ENCODE results near the gene APLNR.
"Not testable (repeated sequence)": the region's sequence is repeated elsewhere in the genome, so short reads cannot be mapped to it uniquely, and the experiment has no call there.

Gene APLNR

GRCh38 chr11:57237204-57237681, at the start of gene APLNR:
TSS of gene APLNR (minus strand) at chr11:57237250. CDS start at chr11:57237004, 246 bp downstream.
- Histone ChIP-seq H3K36me3 (ENCODE audit: control insufficient read depth in 2 of 2, insufficient read depth in 2 of 2, low read length in 2 of 2) (no peaks in the 10 kb centered on the region), H3K9ac (ENCODE audit: low read depth in 1 of 2, low read length in 2 of 2) (no peak within 1 kb of the TSS), H3K27me3 (ENCODE audit: control insufficient read depth in 2 of 2, insufficient read depth in 2 of 2, low read length in 2 of 2) (no peaks in the 10 kb centered on the region), H3K4me1 (ENCODE audit: control insufficient read depth in 2 of 2, insufficient read depth in 2 of 2, low read length in 2 of 2) (no peaks in the 10 kb centered on the region), H3K27ac (ENCODE audit: low read depth in 2 of 2, low read length in 2 of 2) (no peak within 1 kb of the TSS), H3K9me3 (ENCODE audit: control insufficient read depth in 2 of 2, low read length in 2 of 2) (no peaks in the 10 kb centered on the region), H3K4me3 (ENCODE audit: low read length in 2 of 2) (no peak within 1 kb of the TSS)

- Histone ChIP-seq H3K4me3 (ENCODE audit: low read length in 2 of 2) (no peak overlapping the region), H3K9ac (ENCODE audit: low read depth in 1 of 2, low read length in 2 of 2) (no peak overlapping the region), H3K4me1 (ENCODE audit: control insufficient read depth in 2 of 2, insufficient read depth in 2 of 2, low read length in 2 of 2) (peaks cover 7 to 8% of the 10 kb centered on the region in 2 donors), H3K27me3 (ENCODE audit: control insufficient read depth in 2 of 2, insufficient read depth in 2 of 2, low read length in 2 of 2) (no peaks in the 10 kb centered on the region), H3K9me3 (ENCODE audit: control insufficient read depth in 2 of 2, low read length in 2 of 2) (no peaks in the 10 kb centered on the region), H3K27ac (ENCODE audit: low read depth in 2 of 2, low read length in 2 of 2) (no peak overlapping the region), H3K36me3 (ENCODE audit: control insufficient read depth in 2 of 2, insufficient read depth in 2 of 2, low read length in 2 of 2) (no peaks in the 10 kb centered on the region)
These were observed 46.4 kb upstream of the APLNR start for GRCh38 chr11:57283231-57283990.

- not testable (repeated sequence) for H3K9me3 ChIP-seq (ENCODE audit: control insufficient read depth in 2 of 2, low read length in 2 of 2); H3K27me3 ChIP-seq (ENCODE audit: control insufficient read depth in 2 of 2, insufficient read depth in 2 of 2, low read length in 2 of 2); H3K9ac ChIP-seq (ENCODE audit: low read depth in 1 of 2, low read length in 2 of 2); H3K27ac ChIP-seq (ENCODE audit: low read depth in 2 of 2, low read length in 2 of 2); H3K36me3 ChIP-seq (ENCODE audit: control insufficient read depth in 2 of 2, insufficient read depth in 2 of 2, low read length in 2 of 2); H3K4me3 ChIP-seq (ENCODE audit: low read length in 2 of 2)
- peaks cover 10 to 18% of the 10 kb centered on the region in 2 donors for H3K4me1 ChIP-seq (ENCODE audit: control insufficient read depth in 2 of 2, insufficient read depth in 2 of 2, low read length in 2 of 2)
These were observed 44.5 kb upstream of the APLNR start for GRCh38 chr11:57281546-57281945.

- Histone ChIP-seq H3K9me3 (ENCODE audit: control insufficient read depth in 2 of 2, low read length in 2 of 2) (no peaks in the 10 kb centered on the region), H3K36me3 (ENCODE audit: control insufficient read depth in 2 of 2, insufficient read depth in 2 of 2, low read length in 2 of 2) (no peaks in the 10 kb centered on the region), H3K4me1 (ENCODE audit: control insufficient read depth in 2 of 2, insufficient read depth in 2 of 2, low read length in 2 of 2) (peaks cover 10 to 18% of the 10 kb centered on the region in 2 donors), H3K27ac (ENCODE audit: low read depth in 2 of 2, low read length in 2 of 2) (no peak overlapping the region), H3K4me3 (ENCODE audit: low read length in 2 of 2) (no peak overlapping the region), H3K9ac (ENCODE audit: low read depth in 1 of 2, low read length in 2 of 2) (no peak overlapping the region), H3K27me3 (ENCODE audit: control insufficient read depth in 2 of 2, insufficient read depth in 2 of 2, low read length in 2 of 2) (no peaks in the 10 kb centered on the region)
These were observed 42.1 kb upstream of the APLNR start for GRCh38 chr11:57279116-57279515.

GRCh38 chr11:57278721-57279095, 41.7 kb upstream of the APLNR start:
- Histone ChIP-seq H3K9me3 (ENCODE audit: control insufficient read depth in 2 of 2, low read length in 2 of 2) (no peaks in the 10 kb centered on the region), H3K27me3 (ENCODE audit: control insufficient read depth in 2 of 2, insufficient read depth in 2 of 2, low read length in 2 of 2) (no peaks in the 10 kb centered on the region), H3K36me3 (ENCODE audit: control insufficient read depth in 2 of 2, insufficient read depth in 2 of 2, low read length in 2 of 2) (no peaks in the 10 kb centered on the region), H3K9ac (ENCODE audit: low read depth in 1 of 2, low read length in 2 of 2) (no peak overlapping the region), H3K27ac (ENCODE audit: low read depth in 2 of 2, low read length in 2 of 2) (no peak overlapping the region), H3K4me3 (ENCODE audit: low read length in 2 of 2) (no peak overlapping the region), H3K4me1 (ENCODE audit: control insufficient read depth in 2 of 2, insufficient read depth in 2 of 2, low read length in 2 of 2) (peaks cover 10 to 16% of the 10 kb centered on the region in 2 donors)

- peaks cover 0 to 4% of the 10 kb centered on the region in 2 donors for H3K9me3 ChIP-seq (ENCODE audit: control insufficient read depth in 2 of 2, low read length in 2 of 2)
- no peaks in the 10 kb centered on the region for H3K36me3 ChIP-seq (ENCODE audit: control insufficient read depth in 2 of 2, insufficient read depth in 2 of 2, low read length in 2 of 2)
- H3K4me3 ChIP-seq (ENCODE audit: low read length in 2 of 2), result peak overlapping the region; percentile 5 to 53
- H3K27ac ChIP-seq (ENCODE audit: low read depth in 2 of 2, low read length in 2 of 2), result peak overlapping the region; percentile 15 to 52
- H3K27me3 ChIP-seq (ENCODE audit: control insufficient read depth in 2 of 2, insufficient read depth in 2 of 2, low read length in 2 of 2), result no peaks in the 10 kb centered on the region
- peak overlapping the region in 1 of 2 donors; percentile 1 for H3K9ac ChIP-seq (ENCODE audit: low read depth in 1 of 2, low read length in 2 of 2)
- peaks cover 10 to 12% of the 10 kb centered on the region in 2 donors for H3K4me1 ChIP-seq (ENCODE audit: control insufficient read depth in 2 of 2, insufficient read depth in 2 of 2, low read length in 2 of 2)
These were observed 41.0 kb upstream of the APLNR start for GRCh38 chr11:57277845-57278720.

- H3K9ac ChIP-seq (ENCODE audit: low read depth in 1 of 2, low read length in 2 of 2), result no peak overlapping the region
- no peaks in the 10 kb centered on the region for H3K36me3 ChIP-seq (ENCODE audit: control insufficient read depth in 2 of 2, insufficient read depth in 2 of 2, low read length in 2 of 2)
- peaks cover 10 to 11% of the 10 kb centered on the region in 2 donors for H3K4me1 ChIP-seq (ENCODE audit: control insufficient read depth in 2 of 2, insufficient read depth in 2 of 2, low read length in 2 of 2)
- H3K27me3 ChIP-seq (ENCODE audit: control insufficient read depth in 2 of 2, insufficient read depth in 2 of 2, low read length in 2 of 2), result no peaks in the 10 kb centered on the region
- peaks cover 0 to 4% of the 10 kb centered on the region in 2 donors for H3K9me3 ChIP-seq (ENCODE audit: control insufficient read depth in 2 of 2, low read length in 2 of 2)
- peak overlapping the region in 1 of 2 donors; percentile 15 for H3K27ac ChIP-seq (ENCODE audit: low read depth in 2 of 2, low read length in 2 of 2)
- H3K4me3 ChIP-seq (ENCODE audit: low read length in 2 of 2), result no peak overlapping the region
These were observed 40.1 kb upstream of the APLNR start for GRCh38 chr11:57276971-57277675.

GRCh38 chr11:57276169-57276970, 39.3 kb upstream of the APLNR start:
- Histone ChIP-seq H3K9ac (ENCODE audit: low read depth in 1 of 2, low read length in 2 of 2) (no peak overlapping the region), H3K27ac (ENCODE audit: low read depth in 2 of 2, low read length in 2 of 2) (no peak overlapping the region), H3K27me3 (ENCODE audit: control insufficient read depth in 2 of 2, insufficient read depth in 2 of 2, low read length in 2 of 2) (no peaks in the 10 kb centered on the region), H3K36me3 (ENCODE audit: control insufficient read depth in 2 of 2, insufficient read depth in 2 of 2, low read length in 2 of 2) (no peaks in the 10 kb centered on the region), H3K9me3 (ENCODE audit: control insufficient read depth in 2 of 2, low read length in 2 of 2) (peaks cover 0 to 4% of the 10 kb centered on the region in 2 donors), H3K4me3 (ENCODE audit: low read length in 2 of 2) (no peak overlapping the region), H3K4me1 (ENCODE audit: control insufficient read depth in 2 of 2, insufficient read depth in 2 of 2, low read length in 2 of 2) (peaks cover 10 to 11% of the 10 kb centered on the region in 2 donors)

- Histone ChIP-seq H3K4me3 (ENCODE audit: low read length in 2 of 2) (no peak overlapping the region), H3K27me3 (ENCODE audit: control insufficient read depth in 2 of 2, insufficient read depth in 2 of 2, low read length in 2 of 2) (no peaks in the 10 kb centered on the region), H3K9ac (ENCODE audit: low read depth in 1 of 2, low read length in 2 of 2) (no peak overlapping the region), H3K27ac (ENCODE audit: low read depth in 2 of 2, low read length in 2 of 2) (no peak overlapping the region), H3K36me3 (ENCODE audit: control insufficient read depth in 2 of 2, insufficient read depth in 2 of 2, low read length in 2 of 2) (no peaks in the 10 kb centered on the region), H3K4me1 (ENCODE audit: control insufficient read depth in 2 of 2, insufficient read depth in 2 of 2, low read length in 2 of 2) (peaks cover 10 to 11% of the 10 kb centered on the region in 2 donors), H3K9me3 (ENCODE audit: control insufficient read depth in 2 of 2, low read length in 2 of 2) (peaks cover 0 to 4% of the 10 kb centered on the region in 2 donors)
These were observed 38.5 kb upstream of the APLNR start for GRCh38 chr11:57275582-57275981.
